ENCODE results near the gene GPBP1L1.
A peak's percentile ranks its signal among the peaks of the same experiment; 100 is the strongest.

Gene GPBP1L1

DNA sequence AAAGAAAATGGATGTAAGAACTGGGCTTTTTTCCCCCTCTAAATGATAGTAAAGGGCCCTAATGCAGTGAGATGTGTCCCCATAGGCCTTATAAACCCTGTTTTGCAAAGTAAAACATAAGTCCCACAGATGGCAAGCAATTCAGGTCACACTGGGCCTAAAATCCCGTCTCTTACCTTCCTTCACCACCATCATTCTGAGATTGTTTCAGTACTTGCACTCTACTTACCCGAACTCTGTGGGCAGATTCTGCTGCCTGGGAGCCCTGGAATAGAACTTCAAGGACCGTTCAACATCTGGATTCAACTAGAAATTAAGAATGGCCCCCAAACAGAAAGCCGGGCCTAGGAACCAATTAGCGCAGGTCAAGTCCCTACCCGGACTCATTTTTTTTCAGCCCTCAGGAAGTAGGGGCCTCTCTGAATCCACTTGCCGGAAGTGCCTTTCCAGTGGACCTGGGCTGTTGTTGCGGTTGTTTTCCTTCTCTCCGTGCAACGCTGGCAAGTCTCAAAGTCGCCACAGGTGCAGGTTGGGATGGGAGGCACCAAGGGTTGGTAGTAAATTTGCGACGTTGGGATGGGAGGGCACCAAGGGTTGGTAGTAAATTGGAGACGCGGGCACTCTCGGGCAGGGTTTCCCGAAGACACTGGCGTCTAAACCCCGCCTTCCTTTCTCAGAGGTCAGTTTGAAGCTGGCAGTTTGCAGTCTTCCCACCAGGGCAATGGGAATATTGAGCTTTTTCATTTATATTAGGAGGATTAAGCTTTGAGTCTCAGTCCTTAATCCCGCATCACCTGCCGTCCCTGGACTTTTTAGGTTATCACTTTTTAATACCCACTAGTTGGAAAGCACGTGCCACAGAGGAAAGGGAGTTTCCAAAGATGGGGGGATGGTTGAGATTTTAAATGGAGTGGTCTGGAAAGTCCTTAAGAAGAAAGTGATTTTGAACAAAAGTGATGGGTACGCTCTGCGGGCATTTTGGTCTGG lies 1.7 kb upstream of the GPBP1L1 start, which contains the start of gene TMEM69 (continued):
- TF ChIP-seq, protein P1, sequence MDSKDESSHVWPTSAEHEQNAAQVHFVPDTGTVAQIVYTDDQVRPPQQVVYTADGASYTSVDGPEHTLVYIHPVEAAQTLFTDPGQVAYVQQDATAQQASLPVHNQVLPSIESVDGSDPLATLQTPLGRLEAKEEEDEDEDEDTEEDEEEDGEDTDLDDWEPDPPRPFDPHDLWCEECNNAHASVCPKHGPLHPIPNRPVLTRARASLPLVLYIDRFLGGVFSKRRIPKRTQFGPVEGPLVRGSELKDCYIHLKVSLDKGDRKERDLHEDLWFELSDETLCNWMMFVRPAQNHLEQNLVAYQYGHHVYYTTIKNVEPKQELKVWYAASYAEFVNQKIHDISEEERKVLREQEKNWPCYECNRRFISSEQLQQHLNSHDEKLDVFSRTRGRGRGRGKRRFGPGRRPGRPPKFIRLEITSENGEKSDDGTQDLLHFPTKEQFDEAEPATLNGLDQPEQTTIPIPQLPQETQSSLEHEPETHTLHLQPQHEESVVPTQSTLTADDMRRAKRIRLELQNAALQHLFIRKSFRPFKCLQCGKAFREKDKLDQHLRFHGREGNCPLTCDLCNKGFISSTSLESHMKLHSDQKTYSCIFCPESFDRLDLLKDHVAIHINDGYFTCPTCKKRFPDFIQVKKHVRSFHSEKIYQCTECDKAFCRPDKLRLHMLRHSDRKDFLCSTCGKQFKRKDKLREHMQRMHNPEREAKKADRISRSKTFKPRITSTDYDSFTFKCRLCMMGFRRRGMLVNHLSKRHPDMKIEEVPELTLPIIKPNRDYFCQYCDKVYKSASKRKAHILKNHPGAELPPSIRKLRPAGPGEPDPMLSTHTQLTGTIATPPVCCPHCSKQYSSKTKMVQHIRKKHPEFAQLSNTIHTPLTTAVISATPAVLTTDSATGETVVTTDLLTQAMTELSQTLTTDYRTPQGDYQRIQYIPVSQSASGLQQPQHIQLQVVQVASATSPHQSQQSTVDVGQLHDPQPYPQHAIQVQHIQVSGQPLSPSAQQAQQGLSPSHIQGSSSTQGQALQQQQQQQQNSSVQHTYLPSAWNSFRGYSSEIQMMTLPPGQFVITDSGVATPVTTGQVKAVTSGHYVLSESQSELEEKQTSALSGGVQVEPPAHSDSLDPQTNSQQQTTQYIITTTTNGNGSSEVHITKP (tag by site-specific recombination; IDR thresholded peaks at IDR 0.05), result peak; percentile 66; the same call in 1 of the 2 replicates
- no peak for TF ChIP-seq ZNF114 (tag by site-specific recombination; IDR thresholded peaks at IDR 0.05)
- TF ChIP-seq, protein P2, sequence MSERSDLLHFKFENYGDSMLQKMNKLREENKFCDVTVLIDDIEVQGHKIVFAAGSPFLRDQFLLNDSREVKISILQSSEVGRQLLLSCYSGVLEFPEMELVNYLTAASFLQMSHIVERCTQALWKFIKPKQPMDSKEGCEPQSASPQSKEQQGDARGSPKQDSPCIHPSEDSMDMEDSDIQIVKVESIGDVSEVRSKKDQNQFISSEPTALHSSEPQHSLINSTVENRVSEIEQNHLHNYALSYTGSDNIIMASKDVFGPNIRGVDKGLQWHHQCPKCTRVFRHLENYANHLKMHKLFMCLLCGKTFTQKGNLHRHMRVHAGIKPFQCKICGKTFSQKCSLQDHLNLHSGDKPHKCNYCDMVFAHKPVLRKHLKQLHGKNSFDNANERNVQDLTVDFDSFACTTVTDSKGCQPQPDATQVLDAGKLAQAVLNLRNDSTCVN (tag by site-specific recombination; optimal IDR thresholded peaks at IDR 0.05), result peak; percentile 27
- TF ChIP-seq, protein P3, sequence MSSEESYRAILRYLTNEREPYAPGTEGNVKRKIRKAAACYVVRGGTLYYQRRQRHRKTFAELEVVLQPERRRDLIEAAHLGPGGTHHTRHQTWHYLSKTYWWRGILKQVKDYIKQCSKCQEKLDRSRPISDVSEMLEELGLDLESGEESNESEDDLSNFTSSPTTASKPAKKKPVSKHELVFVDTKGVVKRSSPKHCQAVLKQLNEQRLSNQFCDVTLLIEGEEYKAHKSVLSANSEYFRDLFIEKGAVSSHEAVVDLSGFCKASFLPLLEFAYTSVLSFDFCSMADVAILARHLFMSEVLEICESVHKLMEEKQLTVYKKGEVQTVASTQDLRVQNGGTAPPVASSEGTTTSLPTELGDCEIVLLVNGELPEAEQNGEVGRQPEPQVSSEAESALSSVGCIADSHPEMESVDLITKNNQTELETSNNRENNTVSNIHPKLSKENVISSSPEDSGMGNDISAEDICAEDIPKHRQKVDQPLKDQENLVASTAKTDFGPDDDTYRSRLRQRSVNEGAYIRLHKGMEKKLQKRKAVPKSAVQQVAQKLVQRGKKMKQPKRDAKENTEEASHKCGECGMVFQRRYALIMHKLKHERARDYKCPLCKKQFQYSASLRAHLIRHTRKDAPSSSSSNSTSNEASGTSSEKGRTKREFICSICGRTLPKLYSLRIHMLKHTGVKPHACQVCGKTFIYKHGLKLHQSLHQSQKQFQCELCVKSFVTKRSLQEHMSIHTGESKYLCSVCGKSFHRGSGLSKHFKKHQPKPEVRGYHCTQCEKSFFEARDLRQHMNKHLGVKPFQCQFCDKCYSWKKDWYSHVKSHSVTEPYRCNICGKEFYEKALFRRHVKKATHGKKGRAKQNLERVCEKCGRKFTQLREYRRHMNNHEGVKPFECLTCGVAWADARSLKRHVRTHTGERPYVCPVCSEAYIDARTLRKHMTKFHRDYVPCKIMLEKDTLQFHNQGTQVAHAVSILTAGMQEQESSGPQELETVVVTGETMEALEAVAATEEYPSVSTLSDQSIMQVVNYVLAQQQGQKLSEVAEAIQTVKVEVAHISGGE (tag by site-specific recombination; conservative IDR thresholded peaks at IDR 0.05; ENCODE audit: low read depth), result peak; percentile 99
- peak; percentile 89 for TF ChIP-seq ZNF76 (tag by site-specific recombination; IDR thresholded peaks at IDR 0.05; ENCODE audit: borderline replicate concordance, low read depth)
- TF ChIP-seq, protein P4, sequence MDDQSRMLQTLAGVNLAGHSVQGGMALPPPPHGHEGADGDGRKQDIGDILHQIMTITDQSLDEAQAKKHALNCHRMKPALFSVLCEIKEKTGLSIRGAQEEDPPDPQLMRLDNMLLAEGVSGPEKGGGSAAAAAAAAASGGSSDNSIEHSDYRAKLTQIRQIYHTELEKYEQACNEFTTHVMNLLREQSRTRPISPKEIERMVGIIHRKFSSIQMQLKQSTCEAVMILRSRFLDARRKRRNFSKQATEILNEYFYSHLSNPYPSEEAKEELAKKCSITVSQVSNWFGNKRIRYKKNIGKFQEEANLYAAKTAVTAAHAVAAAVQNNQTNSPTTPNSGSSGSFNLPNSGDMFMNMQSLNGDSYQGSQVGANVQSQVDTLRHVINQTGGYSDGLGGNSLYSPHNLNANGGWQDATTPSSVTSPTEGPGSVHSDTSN (CRISPR knock-in tag; IDR thresholded peaks at IDR 0.05), result no peak
- no peak for TF ChIP-seq ZNF350 (tag by site-specific recombination; IDR thresholded peaks at IDR 0.05)
- no peak for TF ChIP-seq ZNF837 (tag by site-specific recombination; IDR thresholded peaks at IDR 0.05)
- TF ChIP-seq TCF7L2 (IDR thresholded peaks at IDR 0.05; ENCODE audit: borderline replicate concordance, low read depth, low read length), result no peak

DNA sequence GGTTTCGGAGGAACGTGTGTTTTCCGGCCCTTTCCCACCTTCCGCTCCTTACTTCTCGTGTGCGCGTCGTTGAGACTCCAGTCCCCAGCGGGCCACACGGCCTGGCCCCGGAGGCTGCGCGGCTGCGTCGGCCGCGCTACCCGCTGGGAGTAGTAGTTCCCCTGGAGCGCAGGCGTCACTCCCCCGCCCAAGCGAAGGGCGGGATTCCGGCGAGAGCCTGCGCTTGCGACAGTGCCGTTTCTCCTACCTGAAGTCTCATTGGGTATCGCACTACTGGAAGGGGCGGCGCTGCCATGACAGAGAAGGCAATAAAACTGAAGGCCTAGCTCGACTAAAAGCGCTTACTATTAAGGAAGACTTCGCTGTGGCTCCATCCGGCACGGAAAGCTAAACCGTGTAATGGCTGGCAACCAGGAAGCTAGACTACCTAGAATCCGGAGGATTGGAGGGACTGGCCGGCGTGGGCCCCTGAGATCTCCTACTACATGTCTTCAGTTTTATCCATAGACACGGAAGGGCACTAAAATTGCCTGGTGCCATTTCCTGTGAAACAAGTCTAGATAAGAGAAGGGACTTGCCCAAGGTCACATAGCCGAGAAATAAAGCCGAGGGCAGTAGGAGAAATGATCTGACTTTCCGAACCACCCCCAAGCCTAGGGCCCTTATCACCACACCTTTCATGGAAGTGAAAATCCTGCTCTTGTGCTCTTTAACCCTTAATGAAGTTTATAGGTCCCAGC lies 851 bp upstream of the GPBP1L1 start:
- H3K9me3 ChIP-seq (ENCODE audit: control insufficient read depth, insufficient read depth, low read depth, low read length), result no peaks in the 10 kb centered on the region
- POLR2A ChIA-PET, result interaction anchor here (0.6 to 2.6 kb wide), 17 partner anchors 9 to 560 kb away, joined by 3 to 20 read pairs (median 4); partner anchors contain the start of genes NASP and PRDX1
- CTCF ChIA-PET, result no interaction called here
- H3K27ac ChIP-seq (ENCODE audit: extremely low read depth, low read depth, low read length), result peak overlapping the region; percentile 81
- H3K4me3 ChIP-seq (ENCODE audit: low read depth, low read length), result peak overlapping the region; percentile 94
- H3K36me3 ChIP-seq (ENCODE audit: control insufficient read depth in 2 of 2, insufficient read depth in 1 of 2, low read length in 2 of 2), result peaks cover 0 to 24% of the 10 kb centered on the region in 2 experiments; a peak in 2 of 3 replicates
- H3K4me1 ChIP-seq (ENCODE audit: control insufficient read depth, insufficient read depth, low read length), result peaks cover 4% of the 10 kb centered on the region; the same call in 1 of the 2 replicates
- TF ChIP-seq, protein P5, sequence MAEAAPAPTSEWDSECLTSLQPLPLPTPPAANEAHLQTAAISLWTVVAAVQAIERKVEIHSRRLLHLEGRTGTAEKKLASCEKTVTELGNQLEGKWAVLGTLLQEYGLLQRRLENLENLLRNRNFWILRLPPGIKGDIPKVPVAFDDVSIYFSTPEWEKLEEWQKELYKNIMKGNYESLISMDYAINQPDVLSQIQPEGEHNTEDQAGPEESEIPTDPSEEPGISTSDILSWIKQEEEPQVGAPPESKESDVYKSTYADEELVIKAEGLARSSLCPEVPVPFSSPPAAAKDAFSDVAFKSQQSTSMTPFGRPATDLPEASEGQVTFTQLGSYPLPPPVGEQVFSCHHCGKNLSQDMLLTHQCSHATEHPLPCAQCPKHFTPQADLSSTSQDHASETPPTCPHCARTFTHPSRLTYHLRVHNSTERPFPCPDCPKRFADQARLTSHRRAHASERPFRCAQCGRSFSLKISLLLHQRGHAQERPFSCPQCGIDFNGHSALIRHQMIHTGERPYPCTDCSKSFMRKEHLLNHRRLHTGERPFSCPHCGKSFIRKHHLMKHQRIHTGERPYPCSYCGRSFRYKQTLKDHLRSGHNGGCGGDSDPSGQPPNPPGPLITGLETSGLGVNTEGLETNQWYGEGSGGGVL (tag by site-specific recombination; IDR thresholded peaks at IDR 0.05), result no peak
- no peak for TF ChIP-seq ZNF266 (tag by site-specific recombination; IDR thresholded peaks at IDR 0.05; ENCODE audit: low read depth)
- TF ChIP-seq KLF10 (tag by site-specific recombination; IDR thresholded peaks at IDR 0.05), result no peak
- no peak for TF ChIP-seq ZNF391 (tag by site-specific recombination; IDR thresholded peaks at IDR 0.05; ENCODE audit: borderline replicate concordance, low read depth)
- TF ChIP-seq, protein P2 (tag by site-specific recombination; optimal IDR thresholded peaks at IDR 0.05), result peak; percentile 68
- TF ChIP-seq, protein P6, sequence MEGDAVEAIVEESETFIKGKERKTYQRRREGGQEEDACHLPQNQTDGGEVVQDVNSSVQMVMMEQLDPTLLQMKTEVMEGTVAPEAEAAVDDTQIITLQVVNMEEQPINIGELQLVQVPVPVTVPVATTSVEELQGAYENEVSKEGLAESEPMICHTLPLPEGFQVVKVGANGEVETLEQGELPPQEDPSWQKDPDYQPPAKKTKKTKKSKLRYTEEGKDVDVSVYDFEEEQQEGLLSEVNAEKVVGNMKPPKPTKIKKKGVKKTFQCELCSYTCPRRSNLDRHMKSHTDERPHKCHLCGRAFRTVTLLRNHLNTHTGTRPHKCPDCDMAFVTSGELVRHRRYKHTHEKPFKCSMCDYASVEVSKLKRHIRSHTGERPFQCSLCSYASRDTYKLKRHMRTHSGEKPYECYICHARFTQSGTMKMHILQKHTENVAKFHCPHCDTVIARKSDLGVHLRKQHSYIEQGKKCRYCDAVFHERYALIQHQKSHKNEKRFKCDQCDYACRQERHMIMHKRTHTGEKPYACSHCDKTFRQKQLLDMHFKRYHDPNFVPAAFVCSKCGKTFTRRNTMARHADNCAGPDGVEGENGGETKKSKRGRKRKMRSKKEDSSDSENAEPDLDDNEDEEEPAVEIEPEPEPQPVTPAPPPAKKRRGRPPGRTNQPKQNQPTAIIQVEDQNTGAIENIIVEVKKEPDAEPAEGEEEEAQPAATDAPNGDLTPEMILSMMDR (tag by site-specific recombination; IDR thresholded peaks at IDR 0.05), result no peak

All from HEK293 (cell line).